ENCODE data around the gene PCP2. TPM values are rescaled to one million over a fixed set of nuclear protein-coding genes. Genes with fewer than 3 reads are reported as not detected.

The PCP2 gene
- total and polyA plus RNA-seq, 2 of the 13 experiments (the other 11 are each of a cell fraction or from before 2014, with no cell fraction given): 0.62 TPM; not detected in 1

- TF ChIP-seq TERF1 (CRISPR knock-in tag; IDR thresholded peaks at IDR 0.05) (no peak), ZHX1 (CRISPR knock-in tag; IDR thresholded peaks at IDR 0.05; ENCODE audit: low read depth) (no peak), ZNF570 (CRISPR knock-in tag; IDR thresholded peaks at IDR 0.05; ENCODE audit: borderline replicate concordance) (no peak), ZMYM4 (CRISPR knock-in tag; IDR thresholded peaks at IDR 0.05) (no peak), ZNF275 (CRISPR knock-in tag; IDR thresholded peaks at IDR 0.05; ENCODE audit: borderline replicate concordance) (0 out of 2 replicates have a peak, but pooled peaks have one; percentile 51), YEATS2 (CRISPR knock-in tag; IDR thresholded peaks at IDR 0.05; ENCODE audit: borderline replicate concordance) (no peak), SOX13 (IDR thresholded peaks at IDR 0.05) (no peak), SOX13 (CRISPR knock-in tag; conservative IDR thresholded peaks at IDR 0.05 in 1 of 2, IDR thresholded peaks at IDR 0.05 in 1 of 2) (no peak), ZFP37 (CRISPR knock-in tag; IDR thresholded peaks at IDR 0.05; ENCODE audit: borderline replicate concordance) (no peak), ZKSCAN5 (CRISPR knock-in tag; IDR thresholded peaks at IDR 0.05) (no peak), ZNF205 (CRISPR knock-in tag; IDR thresholded peaks at IDR 0.05) (no peak), RARA (CRISPR knock-in tag; IDR thresholded peaks at IDR 0.05) (0 out of 2 replicates have a peak, but pooled peaks have one; percentile 30), FOXJ3 (CRISPR knock-in tag; IDR thresholded peaks at IDR 0.05; ENCODE audit: borderline replicate concordance) (no peak), ZNF468 (CRISPR knock-in tag; IDR thresholded peaks at IDR 0.05) (no peak), ZNF773 (CRISPR knock-in tag; IDR thresholded peaks at IDR 0.05; ENCODE audit: borderline replicate concordance) (peak; percentile 89; the same call in 1 of the 2 replicates), SSRP1 (CRISPR knock-in tag; IDR thresholded peaks at IDR 0.05) (no peak), ARNTL (CRISPR knock-in tag; IDR thresholded peaks at IDR 0.05) (peak; percentile 74), TOE1 (CRISPR knock-in tag; IDR thresholded peaks at IDR 0.05) (no peak), NR3C1 (CRISPR knock-in tag; IDR thresholded peaks at IDR 0.05) (no peak), HMG20A (CRISPR knock-in tag; IDR thresholded peaks at IDR 0.05; ENCODE audit: borderline replicate concordance) (no peak), ZNF280B (CRISPR knock-in tag; IDR thresholded peaks at IDR 0.05; ENCODE audit: borderline replicate concordance) (no peak; the same call in 1 of the 2 replicates), ZKSCAN1 (IDR thresholded peaks at IDR 0.05; ENCODE audit: low read length) (no peak), BATF2 (CRISPR knock-in tag; IDR thresholded peaks at IDR 0.05) (peak; percentile 61; the same call in 1 of the 2 replicates), NFYB (CRISPR knock-in tag; IDR thresholded peaks at IDR 0.05) (no peak)
Observed at GRCh38 chr19:7636691-7637373, 3.3 kb upstream of the PCP2 start, which contains the start of gene STXBP2 (continued).
